Hepatocyte (in vitro differentiated cells): ENCODE measurements around the gene CLEC4F.

Experiments
- EZH2 ChIP-seq: fragments of 200-600 bp; sonication (generic); IDR thresholded peaks from 2 replicates; pipeline ENCODE4 v1.6.1; 2016; ENCODE audit warnings: antibody characterized with exemption, mild to moderate bottlenecking, borderline replicate concordance
- EZH2phosphoT487 ChIP-seq: fragments of 200-600 bp; sonication (generic); IDR thresholded peaks from one replicate; pipeline ENCODE4 v1.6.1; 2018; ENCODE audit warnings: antibody characterized with exemption, mild to moderate bottlenecking, low read depth, moderate library complexity; ENCODE audit not compliant: unreplicated experiment, severe bottlenecking
- TF ChIP-seq, protein P1 (sequence below): fragments of 200-600 bp; sonication (generic); IDR thresholded peaks from 2 replicates; pipeline ENCODE4 v1.5.1; 2016; ENCODE audit warnings: antibody characterized with exemption, mild to moderate bottlenecking; ENCODE audit not compliant: poor library complexity

DNA sequence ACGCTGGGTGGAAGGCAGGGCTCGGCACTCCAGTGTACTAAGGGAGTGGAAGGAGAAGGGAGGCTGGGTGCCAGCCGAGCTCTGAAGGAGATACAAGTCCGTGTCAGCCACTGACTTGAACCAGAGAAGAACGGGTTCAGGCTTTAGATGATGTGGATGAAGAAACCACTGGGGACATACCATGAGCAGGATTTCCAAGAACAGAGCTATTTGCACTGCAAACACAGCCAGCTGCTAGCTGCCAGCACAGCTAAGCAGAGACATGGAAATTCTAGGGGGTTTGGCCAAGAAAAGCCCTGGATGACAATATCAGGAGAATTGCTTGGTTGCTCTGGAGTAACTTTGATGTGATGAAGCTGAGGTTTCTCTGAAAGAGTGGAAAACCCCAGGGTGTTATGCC is 10.0 kb upstream of the CLEC4F start:
- TF ChIP-seq, protein P1, sequence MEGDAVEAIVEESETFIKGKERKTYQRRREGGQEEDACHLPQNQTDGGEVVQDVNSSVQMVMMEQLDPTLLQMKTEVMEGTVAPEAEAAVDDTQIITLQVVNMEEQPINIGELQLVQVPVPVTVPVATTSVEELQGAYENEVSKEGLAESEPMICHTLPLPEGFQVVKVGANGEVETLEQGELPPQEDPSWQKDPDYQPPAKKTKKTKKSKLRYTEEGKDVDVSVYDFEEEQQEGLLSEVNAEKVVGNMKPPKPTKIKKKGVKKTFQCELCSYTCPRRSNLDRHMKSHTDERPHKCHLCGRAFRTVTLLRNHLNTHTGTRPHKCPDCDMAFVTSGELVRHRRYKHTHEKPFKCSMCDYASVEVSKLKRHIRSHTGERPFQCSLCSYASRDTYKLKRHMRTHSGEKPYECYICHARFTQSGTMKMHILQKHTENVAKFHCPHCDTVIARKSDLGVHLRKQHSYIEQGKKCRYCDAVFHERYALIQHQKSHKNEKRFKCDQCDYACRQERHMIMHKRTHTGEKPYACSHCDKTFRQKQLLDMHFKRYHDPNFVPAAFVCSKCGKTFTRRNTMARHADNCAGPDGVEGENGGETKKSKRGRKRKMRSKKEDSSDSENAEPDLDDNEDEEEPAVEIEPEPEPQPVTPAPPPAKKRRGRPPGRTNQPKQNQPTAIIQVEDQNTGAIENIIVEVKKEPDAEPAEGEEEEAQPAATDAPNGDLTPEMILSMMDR, result no peak
- TF ChIP-seq EZH2phosphoT487 (no peak), EZH2 (no peak)
